HG03520 (cell line): ENCODE measurements around the gene ANKDD1B.
"Not testable (repeated sequence)": the region's sequence is repeated elsewhere in the genome, so short reads cannot be mapped to it uniquely, and the experiment has no call there.

Source experiments
- ATAC-seq: cut with Tn5 transposase; IDR thresholded peaks from one replicate; pipeline ENCODE4 v1.9.1; 2021; ENCODE audit warnings: mild to moderate bottlenecking, moderate library complexity; ENCODE audit not compliant: unreplicated experiment

ANKDD1B gene

DNA sequence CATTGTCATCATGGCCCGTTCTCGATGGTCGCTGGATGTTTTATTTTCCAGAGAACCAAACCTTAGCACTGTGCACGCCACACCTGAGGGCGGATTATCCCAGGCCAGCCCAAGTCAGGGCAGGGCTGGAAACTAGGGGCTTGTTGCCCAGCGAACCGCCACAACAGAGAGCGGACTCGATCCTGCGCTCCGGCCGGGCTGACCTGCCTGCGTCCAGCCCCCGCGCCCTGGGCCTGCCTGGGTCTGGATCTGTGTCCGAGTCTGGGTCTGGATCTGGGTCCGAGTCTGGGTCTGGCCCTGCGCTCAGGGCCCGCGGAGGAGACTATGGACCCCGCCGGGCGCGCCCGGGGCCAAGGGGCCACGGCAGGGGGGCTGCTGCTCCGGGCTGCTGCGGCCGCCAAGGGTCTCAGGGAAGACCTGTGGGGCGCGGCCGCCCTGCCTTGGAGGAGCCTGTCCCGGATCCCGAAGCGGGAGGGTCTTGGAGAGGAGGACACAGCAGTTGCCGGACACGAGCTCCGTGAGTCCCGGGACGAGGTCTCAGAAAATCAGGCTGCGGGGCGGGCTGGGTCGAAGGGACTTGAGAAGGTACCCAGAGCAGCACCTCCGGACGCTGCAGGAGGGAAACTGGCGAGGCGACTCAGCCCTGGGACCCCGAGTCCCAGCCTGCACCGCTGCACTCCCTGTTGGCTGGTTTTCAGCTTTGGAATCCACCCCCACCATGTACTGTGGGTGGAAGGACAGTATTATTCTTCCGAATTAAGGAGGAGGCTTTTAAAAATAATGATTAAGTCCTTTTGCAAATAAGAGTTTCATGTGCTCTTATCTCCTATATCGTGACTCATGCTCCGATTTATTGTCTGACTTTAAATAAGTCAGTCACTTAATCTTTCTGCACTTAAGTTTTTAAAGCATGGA, at the start of gene ANKDD1B:
Gene ANKDD1B (plus strand): TSS at position 143 of the 915 bp plus-strand sequence. CDS start 182 bp downstream, at position 325.
- no peak for ATAC-seq

DNA sequence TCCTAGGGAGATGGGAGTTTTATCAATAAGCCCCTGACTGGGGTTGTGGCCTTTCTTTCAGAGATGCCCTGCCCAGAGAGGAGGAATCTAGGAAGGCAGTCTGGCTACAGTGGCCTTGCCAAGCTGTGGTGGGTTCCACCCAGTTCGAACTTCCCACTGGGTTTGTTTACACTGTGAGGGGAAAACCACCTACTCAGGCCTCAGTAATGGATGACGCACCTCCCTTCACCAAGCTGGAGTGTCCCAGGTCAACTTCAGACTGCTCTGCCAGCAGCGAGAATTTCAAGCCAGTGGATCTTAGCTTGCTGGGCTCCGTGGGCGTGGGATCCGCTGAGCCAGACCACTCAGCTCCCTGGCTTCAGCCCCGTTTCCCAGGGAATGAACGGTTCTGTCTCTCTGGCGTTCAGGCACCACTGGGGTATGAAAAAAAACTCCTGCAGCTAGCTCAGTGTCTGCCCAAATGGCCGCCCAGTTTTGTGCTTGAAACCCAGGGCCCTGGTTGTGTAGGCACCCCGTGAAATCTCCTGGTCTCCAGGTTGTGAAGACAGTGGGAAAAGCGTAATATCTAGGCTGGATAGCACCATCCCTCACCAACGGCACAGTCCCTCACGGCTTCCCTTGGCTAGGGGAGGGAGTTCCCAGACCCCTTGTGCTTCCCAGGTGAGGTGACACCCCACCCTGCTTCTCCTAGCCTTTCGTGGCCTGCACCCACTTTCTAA, 45.1 kb upstream of the ANKDD1B start:
- ATAC-seq = not testable (repeated sequence)

- ATAC-seq = peak; percentile 85
These were observed 44.4 kb upstream of the ANKDD1B start for GRCh38 chr5:75566710-75567309.

DNA sequence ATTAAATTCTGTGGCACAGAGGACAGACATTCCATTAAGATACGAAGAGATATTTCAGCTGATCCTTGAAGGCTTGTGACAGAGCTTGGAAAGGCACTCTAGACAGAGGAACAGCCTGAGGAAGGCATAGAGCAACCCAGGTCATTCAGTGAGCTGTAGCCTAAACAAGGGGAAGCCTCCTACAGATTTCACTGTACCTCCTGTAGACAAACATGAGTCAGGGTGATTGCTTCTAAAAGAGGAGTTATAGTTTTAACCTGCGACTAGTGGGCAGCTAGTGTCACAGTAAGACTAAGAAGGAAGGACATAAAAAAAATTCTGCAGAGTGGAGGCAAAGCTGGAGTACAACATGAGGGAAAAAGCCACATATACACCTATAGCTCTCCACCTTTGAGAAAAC, 43.5 kb upstream of the ANKDD1B start:
- ATAC-seq = peak; percentile 33

- ATAC-seq = no peak
These were observed 43.1 kb upstream of the ANKDD1B start for GRCh38 chr5:75568202-75568601.

- no peak for ATAC-seq
These were observed 39.7 kb upstream of the ANKDD1B start for GRCh38 chr5:75571547-75571946.

DNA sequence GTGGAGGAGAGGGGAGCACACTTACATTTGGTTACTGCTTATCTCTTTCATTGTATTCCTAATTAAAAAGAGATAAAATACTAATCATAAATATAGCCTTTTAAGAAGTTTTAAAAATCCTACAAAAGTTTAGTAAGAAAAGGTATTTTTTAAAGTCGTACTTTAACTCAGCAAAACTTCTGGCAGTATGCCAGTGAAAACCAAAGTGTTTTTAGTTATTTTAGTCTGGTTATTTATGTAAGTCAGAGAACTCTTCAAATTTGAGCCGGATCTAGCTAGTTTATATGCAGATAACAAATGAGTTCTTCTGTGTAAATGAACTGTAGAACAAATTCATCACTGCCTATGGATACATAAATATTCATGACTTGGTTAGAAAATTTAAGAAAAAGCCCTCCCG, 36.5 kb upstream of the ANKDD1B start:
- peak; percentile 9 for ATAC-seq

DNA sequence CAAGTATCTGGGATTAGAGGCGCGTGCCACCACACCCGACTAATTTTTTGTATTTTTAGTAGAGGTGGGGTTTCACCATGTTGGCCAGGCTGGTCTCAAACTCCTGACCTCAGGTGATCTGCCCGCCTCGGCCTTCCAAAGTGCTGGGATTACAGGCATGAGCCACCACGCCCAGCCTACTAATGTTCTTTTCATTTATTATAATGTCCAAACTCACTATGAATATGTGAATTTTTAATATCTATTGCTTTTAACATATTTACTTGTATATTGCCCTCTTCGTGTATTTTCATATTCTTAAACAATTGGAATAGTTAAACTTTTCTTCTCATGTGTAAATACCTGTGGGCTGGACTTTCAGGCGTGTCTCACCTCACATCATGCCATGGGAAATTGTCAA, 33.0 kb upstream of the ANKDD1B start:
- ATAC-seq = not testable (repeated sequence)

DNA sequence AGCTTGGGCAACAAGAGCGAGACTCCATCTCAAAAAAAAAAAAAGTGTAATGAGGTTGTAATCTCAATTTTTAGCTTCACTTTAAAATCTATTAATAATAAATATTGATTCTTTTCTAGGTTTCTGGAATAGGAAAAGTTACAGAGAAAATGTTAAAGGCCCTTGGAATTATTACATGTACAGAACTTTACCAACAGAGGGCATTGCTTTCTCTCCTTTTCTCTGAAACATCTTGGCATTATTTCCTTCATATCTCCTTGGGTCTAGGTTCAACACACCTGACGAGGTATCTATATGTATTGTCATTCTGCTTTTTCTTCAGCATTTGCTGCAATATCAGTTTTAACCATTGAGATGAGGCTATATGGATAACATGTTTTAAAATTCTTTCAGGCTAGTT, 26.6 kb upstream of the ANKDD1B start:
- ATAC-seq = no peak

- no peak for ATAC-seq
These were observed 22.6 kb upstream of the ANKDD1B start for GRCh38 chr5:75588666-75589065.

DNA sequence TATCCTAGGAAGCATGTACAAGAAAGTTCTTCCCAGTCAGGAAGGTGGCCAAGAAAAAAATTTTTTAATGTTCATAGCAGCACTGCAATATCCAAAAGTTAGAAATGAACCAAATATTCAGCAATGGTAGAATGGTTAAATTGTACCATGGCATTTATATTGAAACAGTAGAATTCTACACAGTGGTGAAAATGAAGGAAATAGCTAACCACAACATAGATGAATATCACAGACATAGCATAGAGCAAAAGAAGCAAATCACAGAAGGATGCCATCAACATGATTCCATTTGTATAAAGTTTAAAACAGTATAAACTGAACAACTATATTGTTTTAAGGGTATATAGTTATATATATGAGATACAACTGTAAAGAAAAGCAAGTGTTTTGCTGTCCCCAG, 10.7 kb upstream of the ANKDD1B start:
- ATAC-seq = no peak

DNA sequence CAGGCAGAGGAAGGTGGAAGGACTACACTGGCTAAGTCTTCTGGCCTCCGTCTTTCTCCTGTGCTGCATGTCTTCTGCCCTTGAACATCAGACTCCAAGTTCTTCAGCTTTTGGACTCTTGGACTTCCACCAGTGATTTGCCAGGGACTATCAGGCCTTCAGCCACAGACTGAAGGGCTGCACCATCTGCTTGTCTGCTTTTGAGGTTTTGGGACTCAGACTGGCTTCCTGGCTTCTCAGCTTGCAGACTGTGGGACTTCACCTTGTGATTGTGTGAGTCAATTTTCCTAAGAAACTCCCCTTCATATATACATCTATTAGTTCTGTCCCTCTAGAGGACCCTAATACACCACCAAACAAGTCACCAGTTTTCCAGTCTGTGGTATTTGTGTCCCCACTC, 9.7 kb upstream of the ANKDD1B start:
- no peak for ATAC-seq

GRCh38 chr5:75601996-75602395, 9.3 kb upstream of the ANKDD1B start:
- no peak for ATAC-seq

DNA sequence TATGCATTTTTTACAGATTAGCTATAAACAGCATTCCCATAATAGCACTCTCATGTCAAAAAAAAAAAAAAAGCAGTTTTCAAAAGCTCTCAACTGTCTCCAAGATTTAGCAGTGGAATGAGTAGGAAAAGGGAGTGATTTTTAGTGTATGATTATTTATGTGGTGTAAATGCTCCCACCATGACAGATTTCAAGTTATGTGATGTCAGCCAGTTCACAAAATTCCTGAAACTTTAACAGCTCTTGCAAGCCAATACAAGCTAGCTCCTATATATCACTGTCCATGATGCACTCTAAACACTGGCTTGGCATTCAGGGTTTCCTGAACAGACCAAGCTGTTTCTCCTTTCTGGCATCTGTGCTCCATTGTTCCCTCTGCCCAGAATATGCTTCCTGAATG, 7.9 kb upstream of the ANKDD1B start:
- no peak for ATAC-seq

DNA sequence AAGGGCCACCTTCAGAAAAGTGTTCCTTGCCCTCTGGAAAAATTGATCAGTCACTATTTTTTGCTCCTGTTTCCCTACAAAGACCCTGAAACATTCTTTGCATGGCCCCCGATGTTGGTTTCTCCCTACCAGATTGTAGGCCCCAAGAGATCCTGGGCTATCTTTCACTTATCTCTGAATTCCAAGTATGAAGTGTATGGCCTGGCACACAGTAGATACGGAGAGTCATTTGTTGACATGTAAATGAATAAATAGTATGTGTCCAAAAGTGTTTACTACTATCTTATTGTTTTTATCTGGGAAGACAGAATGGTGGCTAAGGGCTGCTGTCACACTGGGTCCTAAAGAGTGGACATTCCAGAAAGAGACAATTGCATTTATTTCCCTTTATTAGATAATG, 7.4 kb upstream of the ANKDD1B start:
- no peak for ATAC-seq

DNA sequence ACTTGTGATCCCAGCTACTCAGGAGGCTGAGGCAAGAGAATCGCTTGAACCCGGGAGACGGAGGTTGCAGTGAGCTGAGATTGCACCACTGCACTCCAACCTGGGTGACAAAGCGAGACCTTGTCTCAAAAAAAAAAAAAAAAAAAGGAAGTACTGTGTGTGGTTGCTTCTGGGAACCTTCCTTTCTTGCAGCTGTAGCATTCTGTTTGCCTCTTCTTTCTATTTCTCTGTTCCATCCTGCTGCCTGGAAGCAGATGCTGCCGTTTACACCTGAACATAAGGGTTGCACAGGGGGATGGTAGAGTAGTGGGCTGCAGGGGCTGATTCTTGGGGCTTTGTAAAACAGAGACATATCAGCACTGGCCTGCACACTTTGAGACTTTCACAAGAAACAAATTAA, 3.9 kb upstream of the ANKDD1B start:
- ATAC-seq = not testable (repeated sequence)

DNA sequence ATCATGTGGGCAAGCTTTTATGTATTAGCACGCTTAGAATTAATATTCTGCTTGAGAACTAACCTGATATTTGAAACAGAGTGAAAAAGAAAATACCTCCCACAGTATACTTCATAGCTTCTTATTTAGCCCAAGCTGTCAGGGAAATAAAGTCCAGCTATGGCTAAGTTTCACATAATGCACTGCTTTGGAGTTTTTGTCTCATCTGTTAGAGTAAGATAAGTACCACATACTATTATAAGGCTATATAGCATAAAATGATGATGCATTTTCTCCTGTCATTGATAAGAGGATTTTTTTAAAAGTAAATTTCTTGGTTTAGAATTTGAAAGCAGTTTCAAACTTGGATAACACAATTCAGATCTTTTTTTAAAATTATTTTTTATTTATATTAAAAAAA, 2.4 kb upstream of the ANKDD1B start:
- no peak for ATAC-seq

- no peak for ATAC-seq
These were observed 1.1 kb upstream of the ANKDD1B start for GRCh38 chr5:75610201-75610600.

- ATAC-seq = not testable (repeated sequence)
These were observed 368 bp upstream of the ANKDD1B start for GRCh38 chr5:75610859-75611310.

DNA sequence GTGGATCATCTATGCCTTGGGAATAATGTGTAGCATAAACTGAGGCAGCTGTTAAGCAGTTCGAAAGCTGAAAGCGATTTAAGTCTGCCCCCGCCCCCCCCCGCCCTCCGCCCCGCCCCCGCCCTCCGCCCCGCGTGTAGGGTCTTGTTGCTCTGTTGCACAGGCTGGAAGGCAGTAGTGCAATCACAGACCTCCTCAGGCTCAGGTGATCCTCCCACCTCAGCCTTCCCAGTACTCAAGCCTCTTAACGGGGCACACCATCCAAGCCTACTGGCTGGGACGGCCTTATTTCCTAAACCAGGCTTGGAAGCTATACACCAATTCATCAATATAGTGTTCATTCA, 945 bp downstream of the ANKDD1B start:
- ATAC-seq = no peak

GRCh38 chr5:75612901-75613300, 1.6 kb downstream of the ANKDD1B start:
- no peak for ATAC-seq

DNA sequence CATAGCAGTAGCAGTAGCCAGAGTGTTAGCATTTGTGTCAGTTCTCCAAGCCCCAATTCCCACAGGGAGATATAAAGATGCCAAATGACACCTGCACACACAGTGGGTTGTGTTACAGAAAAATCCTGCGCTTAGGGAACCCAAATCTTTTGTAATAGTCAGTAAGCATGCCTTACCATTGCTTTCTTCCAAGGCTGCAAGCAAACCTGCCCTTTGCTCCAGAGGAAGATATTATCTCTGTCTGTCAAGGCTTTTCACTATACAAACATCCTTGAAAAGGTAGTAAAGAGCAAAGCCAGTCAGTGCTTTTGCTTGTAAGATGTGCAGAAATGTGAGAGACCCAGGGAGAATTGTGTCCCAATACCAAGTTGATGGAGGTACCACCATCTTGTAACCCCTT, 2.9 kb downstream of the ANKDD1B start:
- no peak for ATAC-seq
